HepG2 (cell line): ENCODE measurements around the gene SLC22A4. TPM values are rescaled to one million over a fixed set of nuclear protein-coding genes. Genes with fewer than 3 reads are reported as not detected.

Source experiments
- AGO2 ChIP-seq: fragments of 200-400 bp; formaldehyde crosslinking; optimal IDR thresholded peaks from 2 replicates; pipeline ENCODE3; 2017; ENCODE audit warnings: mild to moderate bottlenecking, low read depth, low read length, moderate library complexity
- E2F1 ChIP-seq: sonication (generic); formaldehyde crosslinking; IDR thresholded peaks from 2 replicates; pipeline ENCODE4 v1.5.0; 2020; ENCODE audit warnings: missing genetic modification reagents
- ELF1 ChIP-seq: sonication (generic); formaldehyde crosslinking; IDR thresholded peaks from 2 replicates; pipeline ENCODE4 v1.4.0; 2020; ENCODE audit warnings: missing genetic modification reagents
- GATAD2A ChIP-seq: IDR thresholded peaks from 2 replicates; pipeline ENCODE4 v1.6.1; 2016
- GTF3A ChIP-seq: sonication (generic); formaldehyde crosslinking; conservative IDR thresholded peaks from 2 replicates; pipeline ENCODE4 v1.4.0; 2020; ENCODE audit warnings: mild to moderate bottlenecking, missing genetic modification reagents
- HNRNPH1 ChIP-seq: fragments of 200-400 bp; formaldehyde crosslinking; optimal IDR thresholded peaks from 2 replicates; pipeline ENCODE3; 2017; ENCODE audit warnings: mild to moderate bottlenecking, low read depth, low read length
- MEIS1 ChIP-seq: sonication (generic); formaldehyde crosslinking; IDR thresholded peaks from 2 replicates; pipeline ENCODE4 v1.9.0; 2021; ENCODE audit warnings: mild to moderate bottlenecking, missing genetic modification reagents, moderate library complexity, borderline replicate concordance
- MTA1 ChIP-seq: sonication (generic); formaldehyde crosslinking; IDR thresholded peaks from 2 replicates; pipeline ENCODE4 v1.4.0; 2020; ENCODE audit warnings: missing genetic modification reagents, mild to moderate bottlenecking, borderline replicate concordance
- NR2F2 ChIP-seq: IDR thresholded peaks from 2 replicates; pipeline ENCODE4 v1.6.1; 2012; ENCODE audit warnings: low read depth, inconsistent platforms, borderline replicate concordance
- PHF20 ChIP-seq: sonication (generic); formaldehyde crosslinking; IDR thresholded peaks from 2 replicates; pipeline ENCODE4 v1.5.0; 2020; ENCODE audit warnings: mild to moderate bottlenecking, missing genetic modification reagents
- POGZ ChIP-seq: sonication (generic); formaldehyde crosslinking; IDR thresholded peaks from 2 replicates; pipeline ENCODE4 v1.4.0; 2020; ENCODE audit warnings: mild to moderate bottlenecking, missing genetic modification reagents
- PPARG ChIP-seq: conservative IDR thresholded peaks from 2 replicates; pipeline ENCODE4 v1.6.1; 2016; ENCODE audit warnings: missing biosample characterization, missing genetic modification reagents
- RARA ChIP-seq: IDR thresholded peaks from 2 replicates; pipeline ENCODE4 v1.6.1; 2016; ENCODE audit warnings: missing genetic modification reagents, missing compliant biosample characterization
- SIN3B ChIP-seq: fragments of 150-350 bp; IDR thresholded peaks from 2 replicates; pipeline ENCODE4 v1.6.1; 2014; ENCODE audit warnings: low read length
- SMAD1 ChIP-seq: sonication (generic); formaldehyde crosslinking; IDR thresholded peaks from 2 replicates; pipeline ENCODE4 v1.4.0; 2020; ENCODE audit warnings: missing genetic modification reagents, low read depth, mild to moderate bottlenecking, borderline replicate concordance
- SP2 ChIP-seq: sonication (generic); formaldehyde crosslinking; IDR thresholded peaks from 2 replicates; pipeline ENCODE4 v1.5.1; 2020; ENCODE audit warnings: mild to moderate bottlenecking, missing genetic modification reagents
- SRSF4 ChIP-seq: fragments of 200-400 bp; formaldehyde crosslinking; IDR thresholded peaks from one replicate; pipeline ENCODE4 v1.6.1; 2018; ENCODE audit warnings: mild to moderate bottlenecking, low read depth, low read length, moderate library complexity; ENCODE audit not compliant: poor library complexity, severe bottlenecking
- YEATS2 ChIP-seq: sonication (generic); formaldehyde crosslinking; IDR thresholded peaks from 2 replicates; pipeline ENCODE4 v1.4.0; 2020; ENCODE audit warnings: missing genetic modification reagents, borderline replicate concordance
- ZFYVE20 ChIP-seq: sonication (generic); formaldehyde crosslinking; IDR thresholded peaks from 2 replicates; pipeline ENCODE4 v1.8.0; 2023; ENCODE audit warnings: low read depth, mild to moderate bottlenecking, moderate library complexity, missing genetic modification reagents, borderline replicate concordance
- ZNF121 ChIP-seq: sonication (generic); formaldehyde crosslinking; IDR thresholded peaks from 2 replicates; pipeline ENCODE4 v1.5.0; 2020; ENCODE audit warnings: mild to moderate bottlenecking, missing genetic modification reagents
- ZNF317 ChIP-seq: sonication (generic); formaldehyde crosslinking; IDR thresholded peaks from 2 replicates; pipeline ENCODE4 v1.5.0; 2020; ENCODE audit warnings: mild to moderate bottlenecking, missing genetic modification reagents
- ZNF441 ChIP-seq: sonication (generic); formaldehyde crosslinking; IDR thresholded peaks from 2 replicates; pipeline ENCODE4 v1.7.0; 2021; ENCODE audit warnings: missing genetic modification reagents, borderline replicate concordance
- ZNF501 ChIP-seq: sonication (generic); formaldehyde crosslinking; IDR thresholded peaks from 2 replicates; pipeline ENCODE4 v1.5.1; 2020; ENCODE audit warnings: mild to moderate bottlenecking, moderate library complexity, missing genetic modification reagents
- ZNF552 ChIP-seq: sonication (generic); formaldehyde crosslinking; IDR thresholded peaks from 2 replicates; pipeline ENCODE4 v1.9.0; 2022; ENCODE audit warnings: missing genetic modification reagents, mild to moderate bottlenecking, borderline replicate concordance
- ZNF563 ChIP-seq: sonication (generic); formaldehyde crosslinking; IDR thresholded peaks from 2 replicates; pipeline ENCODE4 v1.8.0; 2022; ENCODE audit warnings: mild to moderate bottlenecking, moderate library complexity, missing genetic modification reagents
- ZNF580 ChIP-seq: IDR thresholded peaks from 2 replicates; pipeline ENCODE4 v1.6.1; 2016; ENCODE audit warnings: low read depth, borderline replicate concordance
- ZNF768 ChIP-seq: sonication (generic); formaldehyde crosslinking; IDR thresholded peaks from 2 replicates; pipeline ENCODE4 v1.4.0; 2020; ENCODE audit warnings: missing genetic modification reagents
- ZNF776 ChIP-seq: sonication (generic); formaldehyde crosslinking; IDR thresholded peaks from 2 replicates; pipeline ENCODE4 v1.4.0; 2020; ENCODE audit warnings: mild to moderate bottlenecking, missing genetic modification reagents
- polyA plus RNA-seq, 8 experiments: library from polyadenylated mRNA; depleted of rRNA in 3 of 8; stranded (reverse) in 7 of 8; unstranded in 1 of 8; fragments of >200 nt; fragmentation: Illumina TruSeq in 4 of 8; extraction: Trizol in 4 of 8; gene quantifications; 2 replicates each; pipeline versions ENCODE4 v1.2.1 to v1.2.3, GENCODE V29; 2011 to 2016; ENCODE audit warnings: low read depth in 4 of 8, missing spikeins in 1 of 8, mixed read lengths in 1 of 8; ENCODE audit not compliant: insufficient read depth in 1 of 8
- total RNA-seq, 5 experiments: library from RNA; depleted of rRNA; stranded (reverse); fragments of >200 nt; fragmentation: Illumina TruSeq; extraction: Trizol; gene quantifications; 2 replicates each; pipeline ENCODE4 v1.2.3, GENCODE V29; 2016; ENCODE audit warnings: low read depth in 1 of 5
- TF ChIP-seq, protein P1 (sequence below): sonication (generic); formaldehyde crosslinking; IDR thresholded peaks from 2 replicates; pipeline ENCODE4 v1.9.0; 2022; ENCODE audit warnings: low read depth, missing genetic modification reagents

SLC22A4 gene
- total and polyA plus RNA-seq, 2 of the 13 experiments (the other 11 are each of a cell fraction or from before 2014, with no cell fraction given) = 0.33 to 0.62 TPM

DNA sequence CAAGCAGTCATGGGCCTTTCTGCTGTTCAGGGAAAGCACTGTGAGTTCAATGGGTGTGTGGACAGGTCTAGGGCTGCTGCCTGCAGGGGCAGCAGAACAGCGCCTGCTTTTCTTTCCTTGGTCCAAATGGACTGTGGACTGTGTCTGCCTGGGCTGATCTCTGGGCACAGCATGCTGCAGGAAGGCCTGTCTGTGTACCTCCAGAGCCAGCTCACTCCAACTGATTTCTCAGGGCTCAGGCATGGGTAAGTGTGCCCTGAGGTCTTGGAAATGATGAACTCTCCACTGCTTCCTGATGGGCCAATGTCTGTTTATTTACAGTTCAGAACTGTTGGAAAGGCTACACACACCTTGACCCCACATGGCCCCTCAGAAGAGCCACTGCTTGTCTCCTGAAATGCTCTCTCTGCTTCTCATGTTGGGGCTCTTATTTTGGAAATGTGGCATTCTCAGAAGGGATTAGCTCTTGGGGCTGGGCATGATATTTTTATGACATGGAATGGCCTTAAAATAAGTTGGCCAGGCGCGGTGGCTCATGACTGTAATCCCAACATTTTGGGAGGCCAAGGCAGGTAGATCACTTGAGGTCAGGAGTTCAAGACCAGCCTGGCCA lies 27.0 kb downstream of the SLC22A4 start (continued):
- TF ChIP-seq PPARG (no peak), SMAD1 (no peak), ZNF317 (CRISPR knock-in tag) (no peak), E2F1 (no peak), ZNF441 (CRISPR knock-in tag) (no peak), HNRNPH1 (no peak), PHF20 (no peak), NR2F2 (no peak), ZNF580 (0 out of 2 replicates have a peak, but pooled peaks have one; percentile 33), SIN3B (no peak), AGO2 (no peak), ELF1 (no peak), YEATS2 (CRISPR knock-in tag) (no peak), SP2 (CRISPR knock-in tag) (no peak), MEIS1 (CRISPR knock-in tag) (no peak), ZFYVE20 (CRISPR knock-in tag) (no peak), RARA (peak; percentile 52; the same call in 1 of the 2 replicates), ZNF768 (CRISPR knock-in tag) (peak; percentile 73), ZNF121 (CRISPR knock-in tag) (no peak), ZNF552 (CRISPR knock-in tag) (no peak), ZNF501 (peak; percentile 72), ZNF776 (no peak), MTA1 (CRISPR knock-in tag) (no peak), ZNF563 (peak; percentile 51; the same call in 1 of the 2 replicates), POGZ (CRISPR knock-in tag) (no peak), SRSF4 (no peak), GTF3A (CRISPR knock-in tag) (no peak), GATAD2A (CRISPR knock-in tag) (0 out of 2 replicates have a peak, but pooled peaks have one; percentile 10)
- TF ChIP-seq, protein P1, sequence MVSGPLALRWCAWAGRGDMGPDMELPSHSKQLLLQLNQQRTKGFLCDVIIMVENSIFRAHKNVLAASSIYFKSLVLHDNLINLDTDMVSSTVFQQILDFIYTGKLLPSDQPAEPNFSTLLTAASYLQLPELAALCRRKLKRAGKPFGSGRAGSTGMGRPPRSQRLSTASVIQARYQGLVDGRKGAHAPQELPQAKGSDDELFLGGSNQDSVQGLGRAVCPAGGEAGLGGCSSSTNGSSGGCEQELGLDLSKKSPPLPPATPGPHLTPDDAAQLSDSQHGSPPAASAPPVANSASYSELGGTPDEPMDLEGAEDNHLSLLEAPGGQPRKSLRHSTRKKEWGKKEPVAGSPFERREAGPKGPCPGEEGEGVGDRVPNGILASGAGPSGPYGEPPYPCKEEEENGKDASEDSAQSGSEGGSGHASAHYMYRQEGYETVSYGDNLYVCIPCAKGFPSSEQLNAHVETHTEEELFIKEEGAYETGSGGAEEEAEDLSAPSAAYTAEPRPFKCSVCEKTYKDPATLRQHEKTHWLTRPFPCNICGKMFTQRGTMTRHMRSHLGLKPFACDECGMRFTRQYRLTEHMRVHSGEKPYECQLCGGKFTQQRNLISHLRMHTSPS = peak; percentile 78; the same call in 1 of the 2 replicates
